Neural progenitor cell (in vitro differentiated cells): ENCODE results near the gene GABBR2.

Experiments used
- CTCF ChIP-seq: fragments of 200-600 bp; sonication (generic); IDR thresholded peaks from 2 replicates; pipeline ENCODE4 v1.5.1; 2017; ENCODE audit warnings: antibody characterized with exemption, mild to moderate bottlenecking
- EZH2phosphoT487 ChIP-seq: fragments of 200-600 bp; sonication (generic); IDR thresholded peaks from 2 replicates; pipeline ENCODE4 v1.6.1; 2017; ENCODE audit warnings: antibody characterized with exemption

- TF ChIP-seq EZH2phosphoT487 (no peak), CTCF (no peak)
These were observed 131.9 kb downstream of the GABBR2 start for GRCh38 chr9:98576859-98577258.
